Measurements from ENCODE around the gene BRD7.

GRCh38 chr16:50273888-50274325 lies 94.9 kb downstream of the BRD7 start:
- no peak for TF ChIP-seq CTCF (conservative IDR thresholded peaks at IDR 0.05 in 1 of 2, IDR thresholded peaks at IDR 0.05 in 1 of 2; ENCODE audit: extremely low read depth in 1 of 2, insufficient read depth in 1 of 2, low read depth in 1 of 2, low read length in 2 of 2)
- no peak for TF ChIP-seq EZH2 (IDR thresholded peaks at IDR 0.05; ENCODE audit: borderline replicate concordance, low read length)

All from mammary epithelial cell (primary cell).